ENCODE results near the gene FCMR. TPM values are rescaled to one million over a fixed set of nuclear protein-coding genes. Genes with fewer than 3 reads are reported as not detected.

FCMR gene
- total and polyA plus RNA-seq, 2 experiments from 2014 or later = 1.2 to 2.3 TPM

DNA sequence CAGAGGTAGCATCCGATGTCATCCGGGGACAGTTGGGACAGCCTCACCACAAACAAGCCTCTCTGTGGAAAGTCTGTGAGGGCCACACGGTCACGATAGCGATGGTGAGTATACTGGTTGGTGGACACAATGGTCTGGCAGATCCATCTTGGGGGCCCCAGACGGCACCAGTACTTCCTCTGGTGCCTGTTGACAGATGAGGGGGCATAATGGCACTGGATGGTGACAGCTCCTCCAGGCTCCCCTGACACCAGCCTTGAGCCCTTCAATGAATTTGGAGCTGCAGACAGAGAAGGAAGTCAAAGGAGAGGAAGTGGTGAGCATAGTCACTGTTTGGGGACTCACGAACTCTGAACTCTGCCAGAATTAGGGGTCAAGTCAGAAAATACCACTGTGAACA, 40.5 kb upstream of the FCMR start:
- no peaks in the 10 kb centered on the region for H4K20me1 ChIP-seq (ENCODE audit: insufficient read depth)
- H3K27me3 ChIP-seq (replicated peaks; ENCODE audit: insufficient read depth) = no peaks in the 10 kb centered on the region; the same call in 1 of the 2 replicates
- in situ Hi-C loops (cut with MboI) = no loop called here
- no peak overlapping the region for H3K27ac ChIP-seq
- no peak overlapping the region for H2AFZ ChIP-seq
- H3F3A ChIP-seq (ENCODE audit: insufficient read depth) = no peaks in the 10 kb centered on the region
- WGBS, 2 experiments (ENCODE audit: low coverage in 1 of 2, low lambda C conversion rate in 2 of 2, missing lambda C conversion rate in 2 of 2) = 71 to 90% methylated on average over 7 of the region's 7 CpGs
- H3K4me1 ChIP-seq (ENCODE audit: insufficient read depth) = no peaks in the 10 kb centered on the region
- no peak for DNase-seq
- H3K9me3 ChIP-seq (ENCODE audit: low read depth) = no peaks in the 10 kb centered on the region
- no peak overlapping the region for H3K4me2 ChIP-seq (ENCODE audit: unreplicated experiment)
- H3K4me3 ChIP-seq = no peak overlapping the region
- H3K9me2 ChIP-seq (ENCODE audit: insufficient read depth) = no peaks in the 10 kb centered on the region
- no peaks in the 10 kb centered on the region for H3K36me3 ChIP-seq (ENCODE audit: low read depth)
- no peaks in the 10 kb centered on the region for H3K79me2 ChIP-seq (ENCODE audit: insufficient read depth)
- no peak overlapping the region for H3K9ac ChIP-seq
- TF ChIP-seq EZH2 (IDR thresholded peaks at IDR 0.05; ENCODE audit: insufficient read depth, poor library complexity, severe bottlenecking) = no peak
- no peak for TF ChIP-seq EZH2phosphoT487 (IDR thresholded peaks at IDR 0.05; ENCODE audit: insufficient read depth, low read depth)

DNA sequence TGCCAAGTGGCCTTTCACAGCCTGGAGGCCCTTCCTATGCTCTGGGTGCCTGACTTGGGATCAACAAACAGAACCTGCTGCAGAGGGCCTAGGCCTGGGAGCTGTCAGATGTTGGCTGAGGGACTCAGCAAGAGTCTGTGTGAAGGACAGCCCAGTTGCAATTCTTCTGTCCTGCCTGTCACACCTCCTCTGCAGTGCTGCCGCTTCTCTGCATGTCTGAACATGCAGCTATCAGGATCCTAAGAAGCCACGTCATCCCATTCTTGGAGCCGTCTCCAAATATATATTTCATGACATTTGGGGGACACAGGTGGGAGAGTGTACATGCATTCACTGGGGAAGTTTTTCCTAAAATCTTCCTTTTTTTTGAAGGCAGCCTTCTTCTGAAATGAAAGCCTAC, 39.9 kb upstream of the FCMR start:
- no peak overlapping the region for H2AFZ ChIP-seq
- WGBS, 2 experiments (ENCODE audit: low coverage in 1 of 2, low lambda C conversion rate in 2 of 2, missing lambda C conversion rate in 2 of 2) = 81 to 83% methylated on average over 3 of the region's 3 CpGs
- H3K79me2 ChIP-seq (ENCODE audit: insufficient read depth) = no peaks in the 10 kb centered on the region
- H4K20me1 ChIP-seq (ENCODE audit: insufficient read depth) = no peaks in the 10 kb centered on the region
- H3K9me2 ChIP-seq (ENCODE audit: insufficient read depth) = no peaks in the 10 kb centered on the region
- no peaks in the 10 kb centered on the region for H3K4me1 ChIP-seq (ENCODE audit: insufficient read depth)
- no peak for DNase-seq
- H3K4me3 ChIP-seq = no peak overlapping the region
- no peak overlapping the region for H3K9ac ChIP-seq
- H3F3A ChIP-seq (ENCODE audit: insufficient read depth) = no peaks in the 10 kb centered on the region
- H3K9me3 ChIP-seq (ENCODE audit: low read depth) = no peaks in the 10 kb centered on the region
- no peaks in the 10 kb centered on the region; the same call in 1 of the 2 replicates for H3K27me3 ChIP-seq (replicated peaks; ENCODE audit: insufficient read depth)
- no peak overlapping the region for H3K4me2 ChIP-seq (ENCODE audit: unreplicated experiment)
- TF ChIP-seq EZH2phosphoT487 (IDR thresholded peaks at IDR 0.05; ENCODE audit: insufficient read depth, low read depth) (no peak), EZH2 (IDR thresholded peaks at IDR 0.05; ENCODE audit: insufficient read depth, poor library complexity, severe bottlenecking) (no peak)
- H3K27ac ChIP-seq = no peak overlapping the region
- in situ Hi-C loops (cut with MboI) = no loop called here
- H3K36me3 ChIP-seq (ENCODE audit: low read depth) = no peaks in the 10 kb centered on the region

DNA sequence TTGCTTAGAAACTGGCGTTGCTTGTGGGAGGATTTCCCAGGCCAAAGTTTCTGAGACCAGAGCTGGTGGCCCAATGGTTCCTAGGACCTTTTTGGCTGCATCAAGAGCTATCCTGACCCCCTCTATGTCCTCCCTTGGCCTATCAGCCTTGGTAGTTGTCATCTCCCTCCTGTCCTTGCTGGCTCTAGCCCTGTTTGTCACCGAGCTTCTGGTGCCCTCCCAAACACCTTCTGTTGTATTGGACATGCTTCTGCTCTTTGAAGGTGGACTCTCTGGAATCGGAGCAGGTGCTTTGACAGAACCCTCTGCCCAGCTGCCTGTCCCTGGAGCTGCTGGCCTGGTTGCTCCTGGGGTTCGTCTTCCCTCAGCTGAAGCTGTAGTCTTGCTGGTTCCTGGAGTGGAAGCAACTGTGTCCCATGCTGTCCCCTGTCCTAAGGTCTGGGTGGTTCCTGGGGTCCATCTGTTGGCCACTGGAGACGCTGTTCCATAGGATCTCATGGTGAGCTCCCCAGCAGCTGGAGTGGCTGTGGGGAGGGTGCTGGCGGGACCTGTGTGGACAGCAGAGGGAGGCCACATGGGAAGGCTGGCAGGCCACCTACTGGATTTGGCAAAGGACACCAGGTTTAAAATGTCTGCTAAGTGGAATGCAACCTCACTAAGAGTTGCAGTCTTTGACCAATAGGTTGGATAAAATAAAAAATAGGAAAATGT, 39.1 kb upstream of the FCMR start:
- H3K27ac ChIP-seq = no peak overlapping the region
- H3K36me3 ChIP-seq (ENCODE audit: low read depth) = no peaks in the 10 kb centered on the region
- no peak for DNase-seq
- no peaks in the 10 kb centered on the region for H3F3A ChIP-seq (ENCODE audit: insufficient read depth)
- WGBS, 2 experiments (ENCODE audit: low coverage in 1 of 2, low lambda C conversion rate in 2 of 2, missing lambda C conversion rate in 2 of 2) = 57% methylated on average over 6 of the region's 6 CpGs
- no peaks in the 10 kb centered on the region for H3K9me2 ChIP-seq (ENCODE audit: insufficient read depth)
- TF ChIP-seq EZH2 (IDR thresholded peaks at IDR 0.05; ENCODE audit: insufficient read depth, poor library complexity, severe bottlenecking) (no peak), EZH2phosphoT487 (IDR thresholded peaks at IDR 0.05; ENCODE audit: insufficient read depth, low read depth) (no peak)
- H3K4me1 ChIP-seq (ENCODE audit: insufficient read depth) = no peaks in the 10 kb centered on the region
- H3K9ac ChIP-seq = no peak overlapping the region
- no peak overlapping the region for H3K4me2 ChIP-seq (ENCODE audit: unreplicated experiment)
- H3K4me3 ChIP-seq = no peak overlapping the region
- no peaks in the 10 kb centered on the region for H3K79me2 ChIP-seq (ENCODE audit: insufficient read depth)
- H2AFZ ChIP-seq = no peak overlapping the region
- H4K20me1 ChIP-seq (ENCODE audit: insufficient read depth) = no peaks in the 10 kb centered on the region
- no peaks in the 10 kb centered on the region; the same call in 1 of the 2 replicates for H3K27me3 ChIP-seq (replicated peaks; ENCODE audit: insufficient read depth)
- in situ Hi-C loops (cut with MboI) = no loop called here
- H3K9me3 ChIP-seq (ENCODE audit: low read depth) = no peaks in the 10 kb centered on the region

DNA sequence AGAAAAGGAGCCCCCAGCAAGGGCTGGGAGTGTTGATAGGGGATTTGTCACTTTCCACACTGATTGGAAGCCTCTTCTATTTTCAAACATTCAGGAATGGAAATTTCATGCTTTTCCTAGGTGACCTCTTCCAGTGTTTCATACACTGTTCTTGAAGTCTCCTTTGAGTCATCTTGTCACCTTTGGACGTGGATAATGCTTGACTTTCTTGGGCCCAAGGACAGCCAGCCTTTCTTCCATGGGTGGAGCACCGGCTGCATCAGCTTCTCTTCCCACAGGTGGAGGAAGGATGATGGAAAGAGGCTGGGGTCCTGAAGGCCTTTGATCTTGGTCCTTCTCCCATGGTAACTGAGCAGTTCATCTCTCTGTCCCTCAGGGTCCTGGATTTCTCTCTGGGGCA, 36.4 kb upstream of the FCMR start:
- Histone ChIP-seq H3K9me2 (ENCODE audit: insufficient read depth) (no peaks in the 10 kb centered on the region), H4K20me1 (ENCODE audit: insufficient read depth) (no peaks in the 10 kb centered on the region), H3K4me1 (ENCODE audit: insufficient read depth) (no peaks in the 10 kb centered on the region), H3K9ac (no peak overlapping the region), H2AFZ (no peak overlapping the region), H3K27ac (no peak overlapping the region), H3K9me3 (ENCODE audit: low read depth) (no peaks in the 10 kb centered on the region), H3K4me3 (no peak overlapping the region), H3K79me2 (ENCODE audit: insufficient read depth) (no peaks in the 10 kb centered on the region), H3K27me3 (replicated peaks; ENCODE audit: insufficient read depth) (peaks cover 11% of the 10 kb centered on the region), H3F3A (ENCODE audit: insufficient read depth) (no peaks in the 10 kb centered on the region), H3K36me3 (ENCODE audit: low read depth) (no peaks in the 10 kb centered on the region), H3K4me2 (ENCODE audit: unreplicated experiment) (no peak overlapping the region)
- in situ Hi-C loops (cut with MboI) = no loop called here
- no peak for TF ChIP-seq EZH2 (IDR thresholded peaks at IDR 0.05; ENCODE audit: insufficient read depth, poor library complexity, severe bottlenecking)
- TF ChIP-seq EZH2phosphoT487 (IDR thresholded peaks at IDR 0.05; ENCODE audit: insufficient read depth, low read depth) = no peak
- no peak for DNase-seq
- WGBS, 2 experiments (ENCODE audit: low coverage in 1 of 2, low lambda C conversion rate in 2 of 2, missing lambda C conversion rate in 2 of 2) = 42 to 59% methylated on average over 2 of the region's 2 CpGs
